Fibroblast of lung (primary cell): Measurements from ENCODE around the gene MSH4. TPM values are rescaled to one million over a fixed set of nuclear protein-coding genes. Genes with fewer than 3 reads are reported as not detected.

Experiments
- DNase-seq, 2 donors: peaks; one replicate each; pipeline versions ENCODE4 v3.0.0 to v3.0.0-alpha.2; 2010; ENCODE audit warnings: low read depth in 2 of 2
- H2AFZ ChIP-seq: 2 replicates; pipeline ENCODE4 v1.5.1; 2012; ENCODE audit warnings: low read length, control low read depth, inconsistent platforms
- H3K27ac ChIP-seq: 2 replicates; pipeline ENCODE4 v1.5.1; 2011; ENCODE audit warnings: low read length, control low read depth; ENCODE audit not compliant: insufficient read depth
- H3K27me3 ChIP-seq: 2 replicates; pipeline ENCODE4 v1.5.1; 2011; ENCODE audit warnings: mild to moderate bottlenecking, low read length; ENCODE audit not compliant: control insufficient read depth, insufficient read depth
- H3K36me3 ChIP-seq: 2 replicates; pipeline ENCODE4 v1.5.1; 2011; ENCODE audit warnings: low read length; ENCODE audit not compliant: control insufficient read depth, insufficient read depth
- H3K4me1 ChIP-seq: 2 replicates; pipeline ENCODE4 v1.5.1; 2011; ENCODE audit warnings: low read length; ENCODE audit not compliant: control insufficient read depth, insufficient read depth; ENCODE audit errors: extremely low read depth
- H3K4me2 ChIP-seq: 2 replicates; pipeline ENCODE4 v1.5.1; 2011; ENCODE audit warnings: low read length, control low read depth; ENCODE audit not compliant: insufficient read depth; ENCODE audit errors: extremely low read depth
- H3K4me3 ChIP-seq, 4 experiments: fragments of 200-600 bp in 1 of 4; sonication (generic) in 1 of 4; replicated peaks in 1 of 4; 2 replicates each; pipeline ENCODE4 v1.5.1; 2011 to 2016; ENCODE audit warnings: low read length in 4 of 4, low read depth in 3 of 4, mild to moderate bottlenecking in 3 of 4, control low read depth in 2 of 4, inconsistent platforms in 1 of 4, mixed read lengths in 1 of 4; ENCODE audit not compliant: insufficient read depth in 1 of 4; ENCODE audit errors: control extremely low read depth in 1 of 4
- H3K79me2 ChIP-seq: 2 replicates; pipeline ENCODE4 v1.5.1; 2012; ENCODE audit warnings: mild to moderate bottlenecking, low read length, inconsistent platforms; ENCODE audit not compliant: control insufficient read depth, insufficient read depth
- H3K9ac ChIP-seq: 2 replicates; pipeline ENCODE4 v1.5.1; 2011; ENCODE audit warnings: mild to moderate bottlenecking, low read length, control low read depth; ENCODE audit not compliant: insufficient read depth
- H3K9me3 ChIP-seq: 2 replicates; pipeline ENCODE4 v1.5.1; 2012; ENCODE audit warnings: low read depth, low read length; ENCODE audit not compliant: control insufficient read depth, insufficient read depth
- H4K20me1 ChIP-seq: 2 replicates; pipeline ENCODE4 v1.5.1; 2011; ENCODE audit warnings: low read length; ENCODE audit not compliant: control insufficient read depth, insufficient read depth; ENCODE audit errors: extremely low read depth
- CTCF ChIP-seq, 2 donors: IDR thresholded peaks in 1 of 2; conservative IDR thresholded peaks in 1 of 2; 1 replicate in 1 of 2; 2 replicates in 1 of 2; pipeline ENCODE4 v1.5.1; 2011 to 2012; ENCODE audit warnings: low read length in 2 of 2, control low read depth in 1 of 2, inconsistent platforms in 1 of 2, low read depth in 1 of 2, mild to moderate bottlenecking in 1 of 2
- EZH2 ChIP-seq: IDR thresholded peaks from 2 replicates; pipeline ENCODE4 v1.5.1; 2012; ENCODE audit warnings: low read length, control low read depth, mild to moderate bottlenecking; ENCODE audit errors: missing control alignments
- polyA plus RNA-seq, 2 donors: library from polyadenylated mRNA; depleted of rRNA in 1 of 2; stranded (reverse) in 1 of 2; unstranded in 1 of 2; fragments of >200 nt; gene quantifications; 2 replicates each; pipeline ENCODE4 v1.2.1, GENCODE V29; 2011 to 2012; ENCODE audit warnings: missing spikeins in 1 of 2
- total RNA-seq: library from RNA; depleted of rRNA; stranded (reverse); fragments of >200 nt; gene quantifications from 2 replicates; pipeline ENCODE4 v1.2.1, GENCODE V29; 2014

MSH4 gene
- total and polyA plus RNA-seq, 2 donors (not counting 1 experiment from before 2014, with no cell fraction given): 0.66 TPM; not detected in 1

- Histone ChIP-seq H2AFZ (peak overlapping the region; percentile 92), H3K4me3 (peak overlapping the region; percentile 73 to 100 (median 80)), H3K36me3 (no peaks in the 10 kb centered on the region), H3K27ac (peak overlapping the region; percentile 88), H3K9ac (peak overlapping the region; percentile 55), H3K9me3 (no peaks in the 10 kb centered on the region), H3K4me2 (peak overlapping the region; percentile 97), H4K20me1 (no peaks in the 10 kb centered on the region), H3K27me3 (no peaks in the 10 kb centered on the region), H3K4me1 (peaks cover 2% of the 10 kb centered on the region), H3K79me2 (peaks cover 44% of the 10 kb centered on the region)
- TF ChIP-seq EZH2: no peak
- TF ChIP-seq CTCF (conservative IDR thresholded peaks at IDR 0.05 in 1 of 2, IDR thresholded peaks at IDR 0.05 in 1 of 2; ENCODE audit: low read depth in 1 of 2, low read length in 2 of 2): no peak
- no peak for DNase-seq
Measured at GRCh38 chr1:75785320-75785982, 11.2 kb upstream of the MSH4 start.

GRCh38 chr1:75785983-75786853, 10.5 kb upstream of the MSH4 start, which contains the start of gene RABGGTB:
RABGGTB (plus strand) TSS chr1:75786256; CDS start chr1:75786272, 16 bp downstream.
- TF ChIP-seq CTCF (conservative IDR thresholded peaks at IDR 0.05 in 1 of 2, IDR thresholded peaks at IDR 0.05 in 1 of 2; ENCODE audit: low read depth in 1 of 2, low read length in 2 of 2) (no peak), EZH2 (no peak)
- peaks cover under 1% of the 10 kb centered on the region for H4K20me1 ChIP-seq

GRCh38 chr1:75786901-75787493, 9.7 kb upstream of the MSH4 start:
- peak overlapping the region; percentile 76 for H3K9ac ChIP-seq
- H3K4me2 ChIP-seq: peak overlapping the region; percentile 44
- peak overlapping the region; percentile 73 to 100 (median 80) for H3K4me3 ChIP-seq
- no peaks in the 10 kb centered on the region for H3K27me3 ChIP-seq
- H3K9me3 ChIP-seq: no peaks in the 10 kb centered on the region
- H3K4me1 ChIP-seq: peaks cover 2% of the 10 kb centered on the region
- peaks cover 2% of the 10 kb centered on the region for H4K20me1 ChIP-seq
- peak overlapping the region; percentile 88 for H3K27ac ChIP-seq
- no peak for DNase-seq
- TF ChIP-seq EZH2 (no peak), CTCF (conservative IDR thresholded peaks at IDR 0.05 in 1 of 2, IDR thresholded peaks at IDR 0.05 in 1 of 2; ENCODE audit: low read depth in 1 of 2, low read length in 2 of 2) (no peak)
- no peak overlapping the region for H2AFZ ChIP-seq
- H3K36me3 ChIP-seq: peaks cover 2% of the 10 kb centered on the region
- H3K79me2 ChIP-seq: peaks cover 56% of the 10 kb centered on the region

More at GRCh38 chr1:75785983-75786853, 10.5 kb upstream of the MSH4 start, which contains the start of gene RABGGTB:
- peak within 1 kb of the TSS; percentile 97 for H3K4me2 ChIP-seq
- no peaks in the 10 kb centered on the region for H3K9me3 ChIP-seq
- peak; percentile 91 to 98 for DNase-seq
- peak within 1 kb of the TSS; percentile 76 for H3K9ac ChIP-seq
- H3K4me1 ChIP-seq: peaks cover 2% of the 10 kb centered on the region
- H3K27ac ChIP-seq: peak within 1 kb of the TSS; percentile 88
- H2AFZ ChIP-seq: peak within 1 kb of the TSS; percentile 92
- peak within 1 kb of the TSS; percentile 73 to 100 (median 80) for H3K4me3 ChIP-seq
- H3K27me3 ChIP-seq: no peaks in the 10 kb centered on the region
- H3K36me3 ChIP-seq: no peaks in the 10 kb centered on the region
- peaks cover 52% of the 10 kb centered on the region for H3K79me2 ChIP-seq
